WERI-Rb-1 (cell line): Measurements from ENCODE around the gene PLXND1.
A peak's percentile ranks its signal among the peaks of the same experiment; 100 is the strongest.

Source experiments
- DNase-seq: peaks from one replicate; pipeline ENCODE4 v3.0.0-alpha.2; 2020
- H3K27ac ChIP-seq: fragments of 250-450 bp; sonication (Bioruptor Pico); 2 replicates; pipeline ENCODE4 v1.5.1; 2020; ENCODE audit warnings: mild to moderate bottlenecking, moderate library complexity
- H3K27me3 ChIP-seq: fragments of 250-450 bp; sonication (Bioruptor Pico); 2 replicates; pipeline ENCODE4 v1.5.1; 2021; ENCODE audit warnings: mild to moderate bottlenecking, low read depth, moderate library complexity; ENCODE audit not compliant: insufficient read depth, severe bottlenecking
- H3K36me3 ChIP-seq: fragments of 250-450 bp; sonication (Bioruptor Pico); 2 replicates; pipeline ENCODE4 v1.5.1; 2020; ENCODE audit warnings: mild to moderate bottlenecking, moderate library complexity
- H3K4me3 ChIP-seq: 2 replicates; pipeline ENCODE4 v1.5.1; 2011; ENCODE audit warnings: low read depth, mild to moderate bottlenecking, control low read depth, low read length
- H3K9me3 ChIP-seq: fragments of 250-450 bp; sonication (Bioruptor Pico); 2 replicates; pipeline ENCODE4 v1.5.1; 2021; ENCODE audit warnings: mild to moderate bottlenecking, moderate library complexity; ENCODE audit not compliant: severe bottlenecking
- TF ChIP-seq, protein P1 (sequence below): IDR thresholded peaks from 2 replicates; pipeline ENCODE4 v1.5.1; 2011; ENCODE audit warnings: low read depth, mild to moderate bottlenecking, control low read depth, inconsistent platforms, low read length

PLXND1 gene

DNA sequence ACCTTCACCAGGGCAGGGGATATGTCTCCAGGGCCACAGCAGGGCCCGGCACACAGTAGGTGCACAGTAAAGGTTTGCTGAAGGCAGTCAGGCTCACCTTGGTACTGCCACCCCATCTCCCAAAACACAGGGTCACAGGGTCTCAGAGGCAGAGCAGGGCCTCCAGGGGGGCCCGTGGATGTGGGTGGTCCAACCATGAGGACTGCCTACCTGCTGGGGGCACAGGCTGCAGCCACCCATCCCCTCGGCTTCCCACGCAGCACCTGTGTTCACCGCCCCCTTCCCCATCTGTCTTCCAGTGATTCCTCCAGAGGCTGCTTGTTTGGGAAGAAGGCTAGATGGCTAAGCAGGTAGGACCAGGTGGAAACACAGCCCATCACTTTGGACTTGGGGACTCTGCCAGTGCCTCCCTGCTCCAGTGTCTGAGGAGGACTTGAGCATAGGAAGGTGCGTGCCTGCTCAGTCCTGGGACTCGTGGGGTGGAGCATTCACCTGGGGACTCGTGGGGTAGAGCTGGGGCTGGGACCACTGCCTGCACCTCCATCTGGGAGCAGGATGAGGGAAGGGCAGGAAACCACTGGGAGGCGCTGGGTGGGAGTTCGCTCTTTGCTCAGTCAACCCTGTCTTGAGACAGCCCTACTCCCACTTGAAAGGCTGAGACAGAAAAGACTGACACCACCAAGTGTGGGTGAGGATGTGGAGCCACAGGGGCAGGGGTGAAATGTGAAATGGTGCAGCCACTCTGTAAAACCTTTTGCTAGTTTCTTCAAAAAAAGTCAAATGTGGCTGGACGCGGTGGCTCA lies 18.8 kb upstream of the PLXND1 start:
- Histone ChIP-seq H3K9me3 (no peaks in the 10 kb centered on the region), H3K27ac (peak overlapping the region; percentile 53), H3K36me3 (no peaks in the 10 kb centered on the region), H3K27me3 (no peaks in the 10 kb centered on the region), H3K4me3 (no peak overlapping the region)
- TF ChIP-seq, protein P1, sequence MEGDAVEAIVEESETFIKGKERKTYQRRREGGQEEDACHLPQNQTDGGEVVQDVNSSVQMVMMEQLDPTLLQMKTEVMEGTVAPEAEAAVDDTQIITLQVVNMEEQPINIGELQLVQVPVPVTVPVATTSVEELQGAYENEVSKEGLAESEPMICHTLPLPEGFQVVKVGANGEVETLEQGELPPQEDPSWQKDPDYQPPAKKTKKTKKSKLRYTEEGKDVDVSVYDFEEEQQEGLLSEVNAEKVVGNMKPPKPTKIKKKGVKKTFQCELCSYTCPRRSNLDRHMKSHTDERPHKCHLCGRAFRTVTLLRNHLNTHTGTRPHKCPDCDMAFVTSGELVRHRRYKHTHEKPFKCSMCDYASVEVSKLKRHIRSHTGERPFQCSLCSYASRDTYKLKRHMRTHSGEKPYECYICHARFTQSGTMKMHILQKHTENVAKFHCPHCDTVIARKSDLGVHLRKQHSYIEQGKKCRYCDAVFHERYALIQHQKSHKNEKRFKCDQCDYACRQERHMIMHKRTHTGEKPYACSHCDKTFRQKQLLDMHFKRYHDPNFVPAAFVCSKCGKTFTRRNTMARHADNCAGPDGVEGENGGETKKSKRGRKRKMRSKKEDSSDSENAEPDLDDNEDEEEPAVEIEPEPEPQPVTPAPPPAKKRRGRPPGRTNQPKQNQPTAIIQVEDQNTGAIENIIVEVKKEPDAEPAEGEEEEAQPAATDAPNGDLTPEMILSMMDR: peak; percentile 75
- peak; percentile 43 for DNase-seq

DNA sequence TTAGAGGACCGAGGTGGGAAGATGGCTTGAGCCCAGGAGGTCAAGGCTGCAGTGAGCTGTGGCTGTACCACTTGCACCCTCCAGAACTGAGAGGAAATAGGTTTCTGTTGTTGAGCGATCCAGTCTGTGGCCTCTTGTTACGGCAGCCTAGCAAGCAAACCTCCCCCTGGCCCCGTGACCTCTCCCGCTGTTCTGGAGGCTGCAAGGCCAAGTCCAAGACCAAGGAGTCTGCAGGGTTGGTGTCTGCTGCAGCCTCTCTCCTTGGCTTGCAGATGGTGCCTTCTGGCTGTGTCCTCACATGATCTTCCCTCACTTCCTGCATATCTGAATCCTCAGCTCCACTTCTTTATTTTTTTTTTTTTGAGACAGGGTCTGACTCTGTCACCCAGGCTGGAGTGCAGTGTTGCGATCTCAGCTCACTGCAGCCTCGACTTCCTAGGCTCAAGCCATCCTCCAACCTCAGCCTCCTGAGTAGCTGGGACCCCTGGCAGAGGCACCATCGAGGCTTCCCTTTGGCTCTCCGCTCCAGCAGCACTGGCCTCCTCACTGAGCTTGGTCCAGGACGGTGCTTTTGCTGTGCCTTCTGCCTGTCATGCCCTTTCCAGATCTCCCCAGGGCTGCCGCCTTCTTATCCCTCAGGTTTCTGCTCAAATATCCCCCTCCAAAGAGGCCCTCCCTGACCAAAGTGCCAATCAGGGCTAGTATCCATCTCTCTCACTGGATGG lies 18.0 kb upstream of the PLXND1 start:
- H3K9me3 ChIP-seq: no peaks in the 10 kb centered on the region
- DNase-seq: no peak
- H3K4me3 ChIP-seq: no peak overlapping the region
- no peaks in the 10 kb centered on the region for H3K27me3 ChIP-seq
- no peak overlapping the region for H3K27ac ChIP-seq
- H3K36me3 ChIP-seq: no peaks in the 10 kb centered on the region
- TF ChIP-seq, protein P1: no peak

DNA sequence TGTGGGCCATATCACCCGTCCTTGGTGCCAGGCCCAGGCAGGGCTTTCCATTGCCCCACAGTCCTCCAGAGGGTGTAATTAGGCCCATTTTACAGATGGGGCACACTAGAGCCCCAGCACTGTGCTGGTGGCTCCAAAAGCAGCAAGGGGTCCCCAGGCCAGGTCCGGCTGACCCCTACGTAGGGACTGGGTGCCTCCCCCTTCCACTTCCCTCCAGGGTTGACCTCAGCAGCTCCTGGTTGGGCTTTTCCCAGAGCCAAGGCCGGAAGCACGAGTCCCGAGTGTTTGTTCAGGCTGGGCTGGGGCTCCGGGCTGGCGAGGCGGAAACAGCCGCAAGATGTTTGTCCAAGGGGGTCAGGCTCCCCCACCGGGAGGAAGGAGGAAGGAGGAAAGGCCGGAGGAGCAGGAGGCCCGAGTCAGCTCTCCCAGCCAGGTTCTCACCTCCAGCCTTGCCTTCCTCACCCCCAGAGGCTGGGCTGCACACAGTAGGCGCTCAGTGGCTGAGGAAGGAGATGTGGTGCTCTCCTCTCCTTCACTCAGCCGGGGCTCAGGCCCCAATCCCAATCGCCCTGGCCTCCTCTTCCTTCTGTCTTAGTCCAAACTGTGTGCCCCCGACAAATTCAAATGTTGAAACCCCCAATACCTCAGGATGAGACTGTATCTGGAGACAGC lies 17.1 kb upstream of the PLXND1 start:
- Histone ChIP-seq H3K27ac (no peak overlapping the region), H3K36me3 (no peaks in the 10 kb centered on the region), H3K27me3 (no peaks in the 10 kb centered on the region), H3K9me3 (no peaks in the 10 kb centered on the region), H3K4me3 (no peak overlapping the region)
- no peak for DNase-seq
- TF ChIP-seq, protein P1: no peak

DNA sequence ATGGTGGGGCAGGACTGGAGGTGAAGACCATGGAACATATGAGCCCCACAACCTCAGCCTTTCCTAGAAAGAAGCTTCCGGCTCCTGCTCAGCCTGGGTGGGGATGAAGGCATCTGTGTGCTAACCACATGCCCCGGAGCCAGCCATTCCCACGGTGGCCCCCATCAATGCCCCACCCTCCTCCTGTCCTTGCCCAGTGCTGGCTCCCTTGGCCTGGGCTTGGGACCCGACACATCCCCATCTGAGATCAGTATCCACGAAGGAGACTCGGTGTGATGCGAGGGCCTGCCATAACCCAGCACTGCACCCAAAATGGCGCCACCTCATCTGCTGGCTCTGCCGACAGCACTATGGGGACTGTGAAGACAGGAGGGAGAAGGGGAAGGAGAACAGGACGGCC lies 16.5 kb upstream of the PLXND1 start:
- Histone ChIP-seq H3K27ac (no peak overlapping the region), H3K4me3 (no peak overlapping the region), H3K36me3 (no peaks in the 10 kb centered on the region), H3K27me3 (no peaks in the 10 kb centered on the region), H3K9me3 (no peaks in the 10 kb centered on the region)
- TF ChIP-seq, protein P1: no peak
- no peak for DNase-seq

DNA sequence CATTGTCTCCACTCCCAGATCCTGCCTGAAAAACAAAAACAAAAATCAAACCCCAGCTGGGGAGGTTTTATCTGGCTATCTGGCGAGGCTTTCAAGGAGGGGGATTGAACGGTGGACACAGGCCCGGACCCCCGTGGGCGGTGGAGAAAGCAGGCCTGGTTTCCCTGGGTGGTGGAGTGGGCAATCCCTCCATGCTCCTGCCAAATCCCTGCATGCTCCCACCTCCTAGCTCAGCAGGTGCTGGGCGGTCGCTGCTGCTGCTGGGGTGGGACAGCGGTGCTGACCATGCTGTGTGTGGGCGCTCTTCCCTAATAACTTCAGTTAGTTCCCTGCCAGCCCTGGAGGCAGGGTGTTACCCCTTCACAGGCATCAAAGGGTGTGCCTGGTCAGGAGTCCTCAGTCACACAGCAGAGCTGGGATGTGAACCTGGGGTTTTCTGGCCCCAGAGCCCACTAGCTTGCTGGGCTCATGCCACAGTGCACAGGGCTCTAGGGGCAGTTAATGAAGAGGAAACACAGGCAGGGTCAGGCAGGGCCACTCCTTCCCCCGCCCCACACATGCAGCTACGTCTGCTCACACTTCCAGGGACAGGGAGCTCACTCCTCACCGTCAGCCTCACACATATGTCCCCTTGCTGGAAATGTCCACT lies 15.9 kb upstream of the PLXND1 start:
- no peaks in the 10 kb centered on the region for H3K9me3 ChIP-seq
- no peak for DNase-seq
- H3K36me3 ChIP-seq: no peaks in the 10 kb centered on the region
- TF ChIP-seq, protein P1: no peak
- no peak overlapping the region for H3K4me3 ChIP-seq
- no peaks in the 10 kb centered on the region for H3K27me3 ChIP-seq
- no peak overlapping the region for H3K27ac ChIP-seq
